ENCODE data around the gene LBX2. TPM values are rescaled to one million over a fixed set of nuclear protein-coding genes. Genes with fewer than 3 reads are reported as not detected.

Gene LBX2
- total RNA-seq, 4 donors from 2014 or later, result 2.9 TPM; not detected in 3

DNA sequence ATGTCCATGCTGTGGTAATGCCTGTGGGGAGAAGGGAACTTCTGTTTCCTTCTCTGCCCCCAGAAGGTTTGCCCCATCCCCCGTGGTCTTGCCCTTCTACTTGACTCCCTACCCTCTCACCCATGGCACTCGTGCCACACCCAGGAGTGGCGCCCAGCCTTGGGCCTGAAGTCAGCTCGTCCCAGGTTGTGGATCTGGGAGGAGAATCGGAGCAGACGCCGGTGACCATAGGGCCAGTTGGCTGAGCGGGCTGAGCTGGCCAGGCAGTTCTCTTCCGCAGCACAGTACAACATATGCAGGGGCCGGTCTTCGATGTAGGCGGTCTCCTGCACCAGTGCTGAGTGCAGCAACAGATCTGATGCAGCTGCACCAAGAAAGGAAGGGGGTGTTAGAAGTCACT, 35.0 kb upstream of the LBX2 start:
- Histone ChIP-seq H3K4me1 (peaks cover 0 to 4% of the 10 kb centered on the region in 2 donors), H3K4me3 (no peak overlapping the region), H3K36me3 (no peaks in the 10 kb centered on the region), H3K27ac (no peak overlapping the region), H3K27me3 (no peaks in the 10 kb centered on the region), H3K9me3 (no peaks in the 10 kb centered on the region)
- intact Hi-C loops (cut with DNase I; ENCODE audit: low total_unique reads), result no loop called here
- DNase-seq, result no peak
- TF ChIP-seq, protein P1, sequence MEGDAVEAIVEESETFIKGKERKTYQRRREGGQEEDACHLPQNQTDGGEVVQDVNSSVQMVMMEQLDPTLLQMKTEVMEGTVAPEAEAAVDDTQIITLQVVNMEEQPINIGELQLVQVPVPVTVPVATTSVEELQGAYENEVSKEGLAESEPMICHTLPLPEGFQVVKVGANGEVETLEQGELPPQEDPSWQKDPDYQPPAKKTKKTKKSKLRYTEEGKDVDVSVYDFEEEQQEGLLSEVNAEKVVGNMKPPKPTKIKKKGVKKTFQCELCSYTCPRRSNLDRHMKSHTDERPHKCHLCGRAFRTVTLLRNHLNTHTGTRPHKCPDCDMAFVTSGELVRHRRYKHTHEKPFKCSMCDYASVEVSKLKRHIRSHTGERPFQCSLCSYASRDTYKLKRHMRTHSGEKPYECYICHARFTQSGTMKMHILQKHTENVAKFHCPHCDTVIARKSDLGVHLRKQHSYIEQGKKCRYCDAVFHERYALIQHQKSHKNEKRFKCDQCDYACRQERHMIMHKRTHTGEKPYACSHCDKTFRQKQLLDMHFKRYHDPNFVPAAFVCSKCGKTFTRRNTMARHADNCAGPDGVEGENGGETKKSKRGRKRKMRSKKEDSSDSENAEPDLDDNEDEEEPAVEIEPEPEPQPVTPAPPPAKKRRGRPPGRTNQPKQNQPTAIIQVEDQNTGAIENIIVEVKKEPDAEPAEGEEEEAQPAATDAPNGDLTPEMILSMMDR (IDR thresholded peaks at IDR 0.05), result no peak
- no peak for TF ChIP-seq POLR2A (IDR thresholded peaks at IDR 0.05)

DNA sequence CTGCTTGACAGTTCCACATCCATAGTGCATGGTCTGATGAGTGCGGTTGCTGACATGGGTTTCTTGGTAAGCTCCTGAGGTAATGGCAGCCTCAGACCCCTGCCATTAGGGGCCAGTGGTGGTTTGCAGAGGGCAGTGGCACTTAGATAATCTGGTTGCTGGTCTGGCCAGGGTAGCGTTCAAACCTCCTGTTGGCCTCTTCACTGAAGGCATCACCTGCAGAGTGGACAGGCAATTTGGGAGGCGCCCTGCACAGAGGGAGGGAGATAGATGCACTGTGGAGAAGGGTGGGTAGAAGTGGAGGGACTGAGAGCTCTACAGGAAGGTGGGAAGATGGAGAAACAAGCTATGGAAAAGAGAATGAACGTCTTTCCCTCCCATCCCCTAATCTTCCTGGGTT, 34.1 kb upstream of the LBX2 start:
- DNase-seq, result no peak
- H3K9me3 ChIP-seq, result no peaks in the 10 kb centered on the region
- no peaks in the 10 kb centered on the region for H3K36me3 ChIP-seq
- intact Hi-C loops (cut with DNase I; ENCODE audit: low total_unique reads), result no loop called here
- H3K27ac ChIP-seq, result no peak overlapping the region
- peaks cover 0 to 7% of the 10 kb centered on the region in 2 donors for H3K4me1 ChIP-seq
- no peak for TF ChIP-seq POLR2A (IDR thresholded peaks at IDR 0.05)
- TF ChIP-seq, protein P1 (IDR thresholded peaks at IDR 0.05), result no peak
- no peaks in the 10 kb centered on the region for H3K27me3 ChIP-seq
- H3K4me3 ChIP-seq, result no peak overlapping the region

DNA sequence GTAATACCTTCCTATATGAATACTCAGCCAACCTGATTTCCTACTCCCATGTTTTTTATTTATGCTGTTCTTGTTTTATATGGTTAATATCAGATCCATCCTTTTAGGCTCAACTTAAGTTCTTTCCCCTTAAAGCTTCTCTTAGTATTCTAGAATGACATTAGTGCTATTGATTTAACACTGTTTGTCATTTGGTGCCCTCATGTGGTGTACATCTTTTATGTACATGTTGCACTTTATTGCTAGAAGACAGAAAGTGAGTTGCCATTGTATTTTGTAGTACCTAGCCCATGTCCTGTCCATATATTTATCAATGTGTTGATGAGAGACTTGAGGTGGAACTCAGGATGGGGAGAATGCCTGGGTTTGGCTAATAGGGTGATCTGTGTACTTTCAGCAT, 32.8 kb upstream of the LBX2 start:
- intact Hi-C loops (cut with DNase I; ENCODE audit: low total_unique reads), result no loop called here
- TF ChIP-seq POLR2A (IDR thresholded peaks at IDR 0.05), result no peak
- TF ChIP-seq, protein P1 (IDR thresholded peaks at IDR 0.05), result no peak
- Histone ChIP-seq H3K27ac (no peak overlapping the region), H3K4me1 (peaks cover 0 to 8% of the 10 kb centered on the region in 2 donors), H3K4me3 (no peak overlapping the region), H3K9me3 (no peaks in the 10 kb centered on the region), H3K27me3 (no peaks in the 10 kb centered on the region), H3K36me3 (no peaks in the 10 kb centered on the region)
- no peak for DNase-seq

DNA sequence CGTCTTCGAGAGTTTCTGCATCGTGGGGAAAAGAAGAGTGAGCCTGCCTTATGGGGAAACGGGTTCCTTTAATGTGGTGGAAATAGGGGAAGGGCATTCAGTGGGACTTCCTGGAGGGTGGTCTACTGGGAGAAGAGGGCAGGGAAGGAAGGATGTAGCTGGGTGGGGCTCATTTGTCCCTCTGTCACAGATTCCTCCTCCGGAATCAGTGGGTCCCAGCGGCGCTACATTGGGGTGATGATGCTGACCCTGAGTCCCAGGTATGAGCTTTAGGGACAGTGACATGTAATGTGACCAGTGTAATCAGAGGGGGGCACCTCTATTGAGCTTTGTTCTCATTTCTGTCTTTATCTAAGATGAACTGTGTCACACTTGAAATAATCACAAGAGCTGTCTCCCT, 32.3 kb upstream of the LBX2 start:
- peaks cover 0 to 8% of the 10 kb centered on the region in 2 donors for H3K4me1 ChIP-seq
- peak overlapping the region in 1 of 2 donors; percentile 7 for H3K27ac ChIP-seq
- intact Hi-C loops (cut with DNase I; ENCODE audit: low total_unique reads), result no loop called here
- TF ChIP-seq, protein P1 (IDR thresholded peaks at IDR 0.05), result no peak
- no peak for TF ChIP-seq POLR2A (IDR thresholded peaks at IDR 0.05)
- H3K36me3 ChIP-seq, result no peaks in the 10 kb centered on the region
- H3K9me3 ChIP-seq, result no peaks in the 10 kb centered on the region
- H3K4me3 ChIP-seq, result no peak overlapping the region
- no peak for DNase-seq
- H3K27me3 ChIP-seq, result no peaks in the 10 kb centered on the region

DNA sequence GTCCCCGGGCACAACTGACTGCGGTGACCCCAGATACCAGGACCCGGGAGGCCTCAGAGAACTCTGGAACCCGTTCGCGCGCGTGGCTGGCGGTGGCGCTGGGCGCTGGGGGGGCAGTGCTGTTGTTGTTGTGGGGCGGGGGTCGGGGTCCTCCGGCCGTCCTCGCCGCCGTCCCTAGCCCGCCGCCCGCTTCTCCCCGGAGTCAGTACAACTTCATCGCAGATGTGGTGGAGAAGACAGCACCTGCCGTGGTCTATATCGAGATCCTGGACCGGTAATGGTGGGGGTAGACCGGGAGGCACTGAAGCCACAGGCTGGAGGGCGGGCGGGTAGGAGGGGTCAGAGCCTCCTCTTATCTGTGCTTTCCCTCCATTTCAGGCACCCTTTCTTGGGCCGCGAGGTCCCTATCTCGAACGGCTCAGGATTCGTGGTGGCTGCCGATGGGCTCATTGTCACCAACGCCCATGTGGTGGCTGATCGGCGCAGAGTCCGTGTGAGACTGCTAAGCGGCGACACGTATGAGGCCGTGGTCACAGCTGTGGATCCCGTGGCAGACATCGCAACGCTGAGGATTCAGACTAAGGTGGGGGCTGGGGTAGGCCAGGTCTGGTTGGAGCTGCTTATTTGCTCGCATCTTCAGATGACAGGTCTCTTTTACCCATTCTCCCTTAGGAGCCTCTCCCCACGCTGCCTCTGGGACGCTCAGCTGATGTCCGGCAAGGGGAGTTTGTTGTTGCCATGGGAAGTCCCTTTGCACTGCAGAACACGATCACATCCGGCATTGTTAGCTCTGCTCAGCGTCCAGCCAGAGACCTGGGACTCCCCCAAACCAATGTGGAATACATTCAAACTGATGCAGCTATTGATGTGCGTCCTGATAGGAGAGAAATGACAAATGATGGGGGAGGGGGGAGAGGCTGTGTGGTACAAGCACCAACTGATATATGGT, 31.1 kb upstream of the LBX2 start:
- H3K27me3 ChIP-seq, result no peaks in the 10 kb centered on the region
- intact Hi-C loops (cut with DNase I; ENCODE audit: low total_unique reads), result no loop called here
- peak in 1 of 2 donors; percentile 38 for DNase-seq
- peaks cover 0 to 8% of the 10 kb centered on the region in 2 donors for H3K4me1 ChIP-seq
- TF ChIP-seq, protein P1 (IDR thresholded peaks at IDR 0.05), result no peak
- TF ChIP-seq POLR2A (IDR thresholded peaks at IDR 0.05), result no peak
- peak overlapping the region; percentile 61 to 88 for H3K27ac ChIP-seq
- H3K36me3 ChIP-seq, result no peaks in the 10 kb centered on the region
- no peaks in the 10 kb centered on the region for H3K9me3 ChIP-seq
- peak overlapping the region; percentile 69 to 84 for H3K4me3 ChIP-seq

Measured in uterus (tissue), 4 donors.